Activated effector memory CD4-positive, alpha-beta T cell treated with anti-CD3 and anti-CD28 coated beads, Interleukin-2, amount 50 U/mL, for 16 hours (primary cell): ENCODE results near the gene ERGIC1.
"Not testable (repeated sequence)": the region's sequence is repeated elsewhere in the genome, so short reads cannot be mapped to it uniquely, and the experiment has no call there.

Experiments
- DNase-seq: peaks from one replicate; pipeline ENCODE4 v3.0.0-alpha.2; 2020

The ERGIC1 gene

DNA sequence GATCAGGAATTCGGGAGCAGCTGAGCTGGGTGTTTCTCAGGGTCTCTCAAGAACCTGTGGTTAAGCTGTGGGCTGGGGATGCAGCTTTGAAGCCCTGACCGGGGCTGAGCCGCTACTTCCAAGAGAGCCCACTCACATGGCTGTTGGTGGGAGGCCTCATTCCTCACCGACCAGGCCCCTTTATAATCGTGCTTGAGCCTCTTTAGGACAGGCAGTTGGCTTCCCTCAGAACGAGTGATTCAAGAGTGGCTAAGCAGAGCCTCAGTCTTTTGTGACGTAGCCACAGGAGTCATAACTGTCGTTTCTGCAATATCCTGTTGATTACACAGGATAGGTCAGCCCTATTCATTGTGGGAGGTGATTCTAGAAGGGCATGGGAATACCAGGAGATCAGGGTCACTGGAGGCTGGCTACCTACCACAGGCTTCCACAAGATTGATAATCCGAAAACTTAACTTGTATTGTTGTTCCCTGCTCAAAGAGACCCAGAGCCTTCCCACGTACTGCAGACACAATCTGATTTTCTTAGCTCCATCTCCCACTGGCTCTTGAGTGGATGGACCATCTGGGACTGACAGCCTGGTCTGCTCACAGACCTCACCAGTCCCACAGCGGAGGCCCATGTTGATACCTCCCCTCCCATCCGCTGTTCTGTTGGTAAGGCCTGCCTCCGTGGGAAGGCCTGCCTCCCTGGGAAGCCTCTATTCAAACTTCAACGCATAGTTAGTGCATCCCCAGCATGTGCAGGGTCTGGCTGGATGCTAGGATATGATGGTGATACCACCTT is 3.0 kb upstream of the ERGIC1 start:
- DNase-seq, result no peak

DNA sequence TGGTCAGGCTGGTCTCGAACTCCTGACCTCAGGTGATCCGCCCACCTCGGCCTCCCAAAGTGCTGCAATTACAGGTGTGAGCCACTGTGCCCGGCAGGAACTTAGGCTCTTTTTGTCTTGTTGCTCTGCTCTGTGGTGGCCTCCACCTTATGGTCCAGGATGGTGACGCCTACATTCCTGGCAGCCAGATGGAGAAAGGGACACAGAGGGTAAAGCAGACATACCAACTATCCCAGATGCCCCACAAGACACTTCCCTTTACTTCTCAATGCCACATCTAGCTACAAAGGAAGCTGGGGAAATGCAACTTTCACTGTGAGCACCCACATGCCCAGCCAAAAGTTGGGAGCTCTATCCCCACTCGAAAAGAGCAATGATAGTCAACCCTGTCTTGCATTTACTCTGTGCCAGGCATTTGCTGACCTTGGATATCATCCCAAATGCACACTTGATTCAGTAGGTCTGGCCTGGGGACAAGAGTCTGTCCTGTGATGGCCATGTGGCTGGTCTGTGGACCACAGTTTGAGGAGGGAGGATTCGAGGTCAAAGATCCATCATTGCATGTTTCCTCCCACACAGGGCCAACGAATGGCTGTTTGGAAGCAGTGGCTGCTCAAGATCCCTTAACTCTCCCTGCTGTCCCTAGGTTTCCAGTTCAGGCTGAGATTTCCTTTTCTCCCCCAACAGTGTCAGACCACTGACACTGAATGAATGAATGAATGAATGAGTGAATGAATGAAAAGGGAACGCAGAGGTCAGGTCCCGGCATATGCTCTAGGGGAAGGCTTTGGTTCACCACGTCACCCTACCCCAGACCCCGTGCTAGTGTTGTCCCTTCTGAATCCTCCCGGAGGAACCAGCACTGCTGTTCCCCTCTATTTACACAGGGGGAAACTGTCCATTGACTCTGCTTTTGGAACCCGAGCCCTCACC is 1.4 kb upstream of the ERGIC1 start:
- DNase-seq, result no peak

DNA sequence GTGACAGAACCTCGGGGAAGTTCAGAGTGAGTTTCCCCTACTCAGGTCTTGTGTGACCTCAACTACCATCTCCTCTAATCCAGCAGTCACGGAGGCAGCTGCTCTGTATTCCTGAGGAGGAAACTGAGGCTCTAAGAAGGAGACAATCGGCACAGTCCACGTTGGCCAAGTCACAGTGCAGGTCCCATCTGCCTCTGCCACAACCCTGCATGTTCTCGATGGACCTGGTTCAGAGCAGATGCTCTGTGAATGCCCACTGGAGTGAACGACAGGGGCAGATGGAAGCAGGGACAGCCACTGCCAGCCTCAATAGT is 722 bp upstream of the ERGIC1 start:
- no peak for DNase-seq

DNA sequence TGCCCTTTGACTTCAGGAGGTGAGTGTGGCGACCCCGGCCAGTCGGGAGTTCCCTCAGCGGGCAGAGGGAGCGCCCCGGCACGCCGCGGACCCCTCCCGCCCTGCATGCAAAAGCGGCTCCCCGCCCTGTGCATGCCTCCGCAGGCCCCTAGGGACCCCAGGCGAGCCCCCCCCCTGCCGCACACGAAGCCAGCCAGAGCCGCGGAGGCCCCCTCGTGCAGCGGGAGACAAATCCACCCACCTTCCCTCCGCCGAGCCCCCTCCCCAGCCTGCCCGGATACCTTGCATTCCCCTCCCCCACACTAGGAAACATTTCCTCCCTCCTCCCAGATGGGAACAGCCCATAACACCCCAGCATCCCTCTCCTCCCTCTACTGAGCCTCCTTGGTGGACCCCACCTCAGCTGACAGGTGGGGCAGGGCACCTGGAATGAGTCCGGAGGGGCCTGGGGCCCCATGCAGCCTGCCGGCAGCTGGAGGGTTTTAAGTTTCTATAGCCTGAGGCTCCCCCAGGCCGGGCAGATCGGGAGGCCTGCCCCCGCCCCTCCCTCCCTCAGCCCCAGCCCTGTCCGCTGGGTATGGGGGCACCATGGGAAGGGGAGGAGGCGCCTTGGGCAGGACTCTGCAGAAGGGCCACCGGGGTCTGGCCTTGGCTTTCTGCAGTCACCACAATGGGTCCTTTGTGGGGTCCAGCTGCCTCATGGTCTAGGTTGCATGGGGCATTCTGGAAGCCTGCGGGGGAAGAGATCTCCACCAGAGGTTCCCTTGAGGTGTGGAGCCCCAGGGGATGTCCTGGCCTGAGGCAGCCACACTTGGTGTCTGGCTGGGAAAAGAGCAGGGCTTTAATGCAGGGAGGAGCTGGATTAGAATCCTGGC is 601 bp downstream of the ERGIC1 start:
- DNase-seq, result no peak

DNA sequence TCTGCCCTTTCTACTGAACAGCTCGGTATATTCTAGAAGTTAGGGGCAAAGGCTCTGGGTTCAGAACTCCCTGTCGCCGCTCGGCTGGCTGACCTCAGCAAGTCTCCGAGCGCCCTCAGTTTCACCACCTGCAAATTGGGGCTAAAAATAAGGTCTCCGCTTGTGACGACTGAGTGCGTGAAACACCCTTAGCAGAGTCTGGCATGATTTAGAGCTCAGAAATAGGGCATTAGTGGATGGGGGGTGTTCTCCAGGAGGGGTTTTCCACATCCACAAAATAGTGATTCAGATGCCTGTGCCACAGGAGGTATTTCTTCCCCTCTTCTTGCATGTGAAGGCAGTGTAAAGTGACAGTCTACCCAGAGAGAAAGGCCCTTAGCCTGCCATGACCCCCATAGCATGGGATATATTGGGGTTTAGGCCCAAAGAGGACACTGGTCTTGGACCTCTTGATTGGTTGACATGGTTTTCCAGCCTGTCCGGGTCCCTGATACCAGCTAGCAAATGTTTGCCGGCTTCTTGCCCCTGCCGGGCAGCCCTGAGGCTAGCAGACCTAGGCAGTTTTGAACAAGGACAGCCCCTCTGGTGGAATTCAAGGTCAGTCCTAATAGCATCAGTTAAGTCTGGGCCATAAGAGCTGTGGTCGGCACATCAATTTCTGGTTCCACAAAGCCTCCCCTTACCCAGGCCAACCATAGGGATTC is 1.4 kb downstream of the ERGIC1 start:
- no peak for DNase-seq

DNA sequence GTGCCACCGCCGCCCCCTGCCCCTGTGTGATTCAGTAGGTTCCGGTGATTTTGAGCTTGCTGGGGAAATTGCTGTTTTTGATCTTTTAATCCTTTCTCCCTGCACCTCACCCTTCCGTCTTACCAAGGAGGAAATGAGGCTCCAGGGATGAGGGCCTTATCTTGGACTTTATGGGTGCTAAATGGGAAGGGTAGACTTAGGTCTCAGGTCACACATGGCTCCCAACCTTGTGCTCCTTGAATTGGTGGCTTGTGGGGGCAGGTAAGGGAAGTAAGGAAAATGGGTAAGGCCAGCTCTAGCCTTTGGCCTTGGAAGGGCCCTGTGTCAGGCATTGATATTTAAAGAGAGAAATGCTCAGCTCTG is 1.9 kb downstream of the ERGIC1 start:
- DNase-seq, result no peak

DNA sequence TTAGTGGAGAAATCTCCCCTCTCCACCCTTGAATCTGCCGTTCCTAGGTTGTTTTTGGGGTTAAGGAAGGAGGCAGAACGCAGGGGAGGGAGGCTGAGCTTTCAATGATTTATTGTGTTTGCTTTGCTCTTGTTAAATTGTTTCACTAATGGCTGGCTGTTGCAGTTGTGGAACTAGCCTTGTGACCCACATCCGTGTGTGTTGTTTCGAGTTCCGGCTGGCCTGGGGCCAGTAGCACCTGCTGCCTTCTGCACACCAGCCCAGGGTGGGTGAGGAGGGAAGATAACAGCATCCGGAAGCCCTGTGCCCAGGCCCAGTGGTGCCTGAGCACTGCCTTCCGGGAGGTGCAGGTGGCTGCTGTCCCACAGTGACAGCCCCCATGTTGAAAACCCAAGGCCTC is 3.6 kb downstream of the ERGIC1 start:
- DNase-seq, result peak; percentile 70

DNA sequence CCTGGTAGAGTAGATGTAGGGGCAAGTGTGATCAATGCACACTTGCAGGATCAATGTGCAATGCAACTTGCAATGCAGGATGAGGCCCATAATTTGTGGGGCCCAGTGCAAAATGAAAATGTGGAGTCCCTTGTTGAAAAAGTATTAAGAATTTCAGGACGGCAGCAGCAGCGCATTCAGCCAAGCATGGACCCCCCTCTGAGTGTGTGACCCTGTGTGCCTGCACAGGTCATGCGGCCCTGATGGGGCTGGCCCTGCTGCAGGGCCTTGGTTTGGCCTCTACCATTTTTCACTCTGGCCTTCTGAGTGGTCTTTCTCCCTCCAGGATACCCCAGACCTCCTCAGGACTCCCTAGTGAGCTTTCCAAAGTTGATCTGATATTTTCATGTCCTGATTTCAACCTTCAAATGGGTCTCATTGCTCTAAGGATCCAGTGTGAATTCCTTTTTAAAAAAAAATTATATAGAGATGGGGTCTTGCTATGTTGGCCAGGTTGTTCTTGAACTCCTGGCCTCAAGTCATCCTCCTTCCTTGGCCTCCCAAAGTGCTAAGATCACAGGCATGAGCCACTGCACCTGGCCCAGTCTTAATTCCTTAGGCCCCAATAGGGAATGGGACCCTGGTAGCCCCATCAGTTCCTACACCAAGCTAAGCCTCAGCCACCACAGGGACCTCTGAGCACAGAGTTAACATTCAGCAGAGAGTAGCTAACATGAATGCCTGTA is 4.3 kb downstream of the ERGIC1 start:
- DNase-seq, result no peak

DNA sequence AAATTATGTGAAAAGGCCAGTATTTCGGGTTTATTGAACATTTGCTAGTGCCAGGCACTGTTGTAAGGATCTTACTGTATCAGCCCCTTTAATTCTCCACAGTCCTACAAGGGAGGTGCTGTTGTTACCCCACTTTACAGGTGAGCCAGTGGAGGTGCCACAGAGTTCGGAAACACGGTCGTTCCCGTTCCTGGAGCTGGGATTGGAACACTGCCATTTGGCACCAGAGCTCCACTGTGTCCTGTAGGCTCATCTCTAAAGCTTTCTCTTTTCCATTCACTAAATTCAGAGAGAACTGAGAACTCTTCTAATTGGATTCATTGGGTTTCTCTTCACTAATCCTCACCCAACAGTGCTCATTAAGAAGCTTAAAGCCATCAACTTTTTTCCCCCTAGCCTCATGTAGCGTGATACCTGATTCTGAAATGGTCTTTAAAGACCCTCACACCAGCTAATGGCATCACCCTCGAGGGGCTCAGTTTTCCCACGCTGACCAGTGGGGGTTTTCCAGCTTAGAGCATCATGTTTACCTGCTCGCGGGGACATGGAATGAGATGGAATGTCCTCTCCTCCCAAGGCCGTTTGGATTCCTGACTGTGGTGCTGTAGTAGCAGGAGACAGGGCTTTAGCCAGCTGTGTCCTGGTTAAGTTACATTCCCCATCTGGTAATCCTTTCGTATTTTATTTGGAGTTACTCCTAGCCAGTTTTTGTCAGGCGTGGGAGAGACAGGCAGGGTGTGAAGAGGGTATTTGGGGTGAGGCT is 5.8 kb downstream of the ERGIC1 start:
- DNase-seq, result no peak

DNA sequence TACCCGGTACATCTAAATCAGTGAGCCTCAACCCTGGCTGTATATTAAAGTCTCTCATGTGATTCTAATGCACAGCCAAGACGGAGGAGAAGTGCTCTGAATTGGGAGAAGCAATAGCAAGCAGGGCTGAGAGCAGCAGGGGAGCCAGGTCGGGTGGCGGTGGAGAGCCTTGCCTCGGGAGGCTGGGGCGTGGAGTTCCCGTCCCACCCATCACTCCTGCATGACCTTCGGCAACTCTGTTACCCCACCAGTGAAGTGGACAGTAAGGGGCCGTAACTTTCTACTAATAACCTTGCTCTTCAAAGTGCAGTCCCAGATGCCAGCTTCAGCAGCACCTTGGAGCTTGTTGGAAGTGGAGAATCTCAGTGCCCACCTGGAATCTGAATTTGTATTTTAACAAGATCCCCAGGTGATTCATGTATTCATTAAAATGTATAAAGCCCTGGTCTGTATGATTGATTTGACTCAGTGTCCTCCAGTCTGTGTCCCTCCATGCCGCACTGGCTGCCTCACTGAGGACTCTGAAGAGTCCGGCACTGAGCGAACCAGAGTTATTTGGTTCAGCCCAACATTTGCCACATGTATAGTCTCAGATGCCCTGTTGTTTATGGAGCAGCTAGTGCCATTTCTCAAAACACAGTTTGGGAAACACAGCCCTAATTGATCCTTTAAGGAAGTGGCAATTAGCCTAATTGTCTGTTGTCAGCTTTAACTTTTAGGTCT is 6.5 kb downstream of the ERGIC1 start:
- DNase-seq, result no peak

DNA sequence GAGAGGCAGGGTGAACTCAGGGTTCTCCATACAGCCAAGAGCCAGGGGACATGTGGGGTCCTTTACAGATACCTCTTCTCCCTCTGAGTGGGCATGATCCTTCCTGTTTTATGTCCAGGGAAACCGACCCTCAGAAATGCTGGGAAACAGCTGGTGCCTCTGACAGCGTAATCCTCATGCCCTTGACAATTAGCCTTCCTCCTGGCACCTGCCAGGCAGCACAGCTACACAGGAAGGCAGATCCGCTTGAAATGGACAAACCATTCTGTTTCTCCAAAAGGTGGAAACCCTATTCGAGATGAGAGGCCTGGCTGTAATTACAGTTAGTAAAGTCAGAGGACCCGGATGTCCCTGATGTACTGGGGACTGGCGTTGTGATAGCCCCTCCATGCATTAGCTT is 7.2 kb downstream of the ERGIC1 start:
- no peak for DNase-seq

DNA sequence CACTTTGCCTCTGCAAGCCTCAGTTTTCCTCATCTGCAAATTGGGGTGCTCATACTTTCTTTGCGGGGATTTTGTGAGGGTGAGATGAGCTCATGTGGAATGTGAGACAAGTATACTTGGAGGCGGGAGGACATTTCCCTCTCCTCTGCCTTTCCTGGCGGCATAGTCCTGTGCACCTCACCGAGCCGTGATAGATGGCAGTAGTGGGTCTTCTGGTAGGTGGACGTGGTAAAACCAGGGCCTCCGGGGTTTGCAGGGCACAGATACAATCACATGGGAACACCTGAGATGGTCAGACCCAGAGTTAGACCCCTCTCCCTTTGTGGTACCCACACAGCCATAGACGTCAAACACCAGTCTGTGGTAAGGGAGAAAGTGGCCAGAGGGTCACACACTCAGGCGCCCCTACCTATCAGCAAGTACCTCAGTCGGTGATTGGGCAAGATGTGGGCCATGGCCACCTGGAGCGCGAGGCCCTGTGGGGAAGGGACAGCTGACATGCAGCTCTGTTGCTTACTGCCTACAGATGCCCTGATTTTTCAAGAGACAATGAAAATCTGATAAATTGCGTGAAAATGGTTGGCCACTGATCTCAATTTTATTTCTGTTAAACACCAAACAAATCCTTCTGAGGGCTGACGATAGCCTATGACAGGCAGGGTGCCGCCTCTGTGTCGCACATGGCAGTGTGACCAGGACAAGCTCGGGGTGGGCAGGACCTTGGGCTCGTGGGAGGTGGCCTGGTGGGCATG is 9.9 kb downstream of the ERGIC1 start:
- no peak for DNase-seq

DNA sequence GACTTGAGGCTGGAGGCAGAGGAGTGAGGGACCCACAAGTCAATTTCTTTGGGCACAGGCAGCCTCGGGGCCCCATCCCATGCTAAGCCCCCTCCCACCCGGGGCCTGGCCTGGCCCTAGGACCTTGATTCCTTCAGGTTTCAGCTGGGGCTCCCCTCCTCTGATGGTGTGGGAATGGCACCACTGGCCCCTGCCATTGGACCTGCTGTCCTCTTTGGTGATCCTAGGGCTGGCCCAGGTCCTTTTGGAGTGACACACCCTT is 10.5 kb downstream of the ERGIC1 start:
- DNase-seq, result no peak

DNA sequence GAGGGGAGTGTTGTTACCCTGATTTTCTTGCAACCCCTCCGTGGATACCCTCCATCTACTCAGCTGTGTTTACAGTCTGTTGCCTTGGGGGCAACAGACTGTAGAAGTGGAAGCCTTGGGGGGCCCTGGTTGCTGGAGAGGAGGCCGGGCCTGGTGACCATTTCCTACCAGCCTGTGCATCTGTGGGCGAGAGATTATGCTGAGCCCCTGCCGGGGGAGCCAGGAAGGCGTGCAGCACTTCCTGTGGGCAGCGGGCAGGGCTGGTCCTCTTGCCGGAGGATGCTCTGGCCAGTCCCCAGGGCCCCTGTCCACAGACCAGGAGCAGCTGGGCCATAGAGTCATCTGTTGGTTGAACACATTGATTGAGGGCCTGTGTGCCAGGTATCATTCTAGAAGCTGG is 11.1 kb downstream of the ERGIC1 start:
- DNase-seq, result no peak

DNA sequence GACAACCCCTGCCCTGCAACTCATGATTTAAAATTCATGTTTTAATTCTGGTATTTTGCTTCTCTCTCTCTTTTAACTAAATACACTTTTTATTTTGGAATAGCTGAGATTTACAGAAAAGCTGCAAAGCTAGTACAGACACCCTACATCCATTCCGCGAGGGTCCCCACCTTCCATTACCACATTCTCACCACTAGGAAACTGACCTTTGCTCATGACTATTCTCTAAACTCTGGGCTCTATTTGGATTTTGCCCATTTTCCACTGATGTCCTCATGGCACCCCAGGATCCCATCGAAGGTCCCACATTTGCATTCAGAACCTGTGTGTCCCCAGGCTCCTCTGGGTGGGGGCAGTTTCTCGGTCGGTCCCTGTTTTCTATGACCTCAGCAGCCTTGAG is 11.5 kb downstream of the ERGIC1 start:
- DNase-seq, result no peak

DNA sequence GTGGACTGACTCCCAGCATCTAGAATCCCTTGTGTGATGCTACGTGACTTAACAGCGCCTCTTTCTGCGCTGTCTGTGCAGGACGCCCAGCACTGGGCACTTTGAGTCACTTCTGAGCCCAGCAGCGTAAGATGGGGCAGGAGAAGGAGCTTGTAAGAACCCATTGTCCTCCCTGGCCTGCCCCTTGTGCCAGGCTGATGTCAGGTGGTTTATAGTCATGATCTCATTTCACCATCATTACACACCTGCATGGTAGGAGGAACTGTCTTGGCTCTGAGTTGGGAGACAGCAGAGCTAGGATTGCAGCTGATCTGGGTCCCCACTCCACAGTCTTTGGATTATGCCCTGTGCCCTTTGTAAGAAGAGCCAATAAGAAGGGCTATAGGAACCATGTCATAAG is 12.2 kb downstream of the ERGIC1 start:
- no peak for DNase-seq

DNA sequence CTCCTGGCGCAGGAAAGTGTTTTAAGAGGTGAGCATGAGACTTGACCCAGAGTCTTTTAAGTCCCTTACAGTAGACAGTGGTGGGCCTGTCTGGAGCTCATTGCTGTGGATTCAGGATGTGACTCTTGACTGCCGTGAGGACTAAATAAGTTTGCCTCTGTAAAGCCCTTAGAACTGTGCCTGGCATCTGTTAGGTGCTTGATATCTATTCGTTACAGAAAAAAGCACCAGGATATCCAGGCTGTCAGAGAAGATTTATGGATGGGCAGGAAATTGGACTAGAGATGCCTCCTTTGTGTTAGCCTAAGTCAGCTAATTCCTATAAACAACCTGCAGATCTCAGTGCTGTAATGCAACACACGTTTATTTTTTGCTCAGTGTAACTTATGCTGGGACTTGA is 12.6 kb downstream of the ERGIC1 start:
- DNase-seq, result no peak

DNA sequence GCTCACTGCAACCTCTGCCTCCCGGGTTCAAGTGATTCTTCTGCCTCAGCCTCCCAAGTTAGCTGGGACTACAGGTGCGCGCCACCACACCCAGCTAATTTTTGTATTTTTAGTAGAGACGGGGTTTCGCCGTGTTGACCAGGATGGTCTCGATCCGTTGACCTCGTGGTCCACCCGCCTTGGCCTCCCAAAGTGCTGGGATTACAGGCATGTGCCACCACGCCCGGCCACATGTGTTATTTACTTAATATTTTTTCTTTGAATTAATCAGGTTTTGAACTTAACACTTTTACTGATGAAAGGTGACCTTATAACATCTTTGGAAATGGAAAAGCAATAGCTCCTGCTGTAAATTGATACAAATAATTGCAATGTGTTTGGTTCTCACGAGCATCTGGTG is 13.5 kb downstream of the ERGIC1 start:
- DNase-seq, result not testable (repeated sequence)

DNA sequence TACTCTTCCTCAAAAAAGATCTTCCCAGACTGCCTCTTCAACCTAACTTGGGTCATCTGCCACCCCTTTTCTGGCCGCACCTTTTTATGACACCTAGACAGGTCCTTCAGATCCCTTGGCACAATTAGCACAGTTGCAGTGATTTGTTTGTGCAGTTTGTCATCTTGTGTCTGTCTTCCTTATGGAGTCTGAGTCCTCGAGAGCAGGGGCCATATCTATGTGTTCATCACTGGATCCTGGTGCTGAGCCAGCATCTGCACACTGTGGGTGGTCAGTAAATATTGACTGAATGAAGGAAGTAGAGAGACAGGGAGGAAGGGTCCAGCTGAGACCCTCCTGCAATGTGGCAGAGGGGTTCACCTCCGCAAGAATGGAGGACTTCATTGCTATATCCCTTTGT is 14.4 kb downstream of the ERGIC1 start:
- no peak for DNase-seq
